Femur (tissue), 1 donor: ENCODE data around the gene IGSF9B.

ENCODE experiments used
- DNase-seq: peaks from one replicate; pipeline ENCODE4 v3.0.0-alpha.2; 2017

Gene IGSF9B

DNA sequence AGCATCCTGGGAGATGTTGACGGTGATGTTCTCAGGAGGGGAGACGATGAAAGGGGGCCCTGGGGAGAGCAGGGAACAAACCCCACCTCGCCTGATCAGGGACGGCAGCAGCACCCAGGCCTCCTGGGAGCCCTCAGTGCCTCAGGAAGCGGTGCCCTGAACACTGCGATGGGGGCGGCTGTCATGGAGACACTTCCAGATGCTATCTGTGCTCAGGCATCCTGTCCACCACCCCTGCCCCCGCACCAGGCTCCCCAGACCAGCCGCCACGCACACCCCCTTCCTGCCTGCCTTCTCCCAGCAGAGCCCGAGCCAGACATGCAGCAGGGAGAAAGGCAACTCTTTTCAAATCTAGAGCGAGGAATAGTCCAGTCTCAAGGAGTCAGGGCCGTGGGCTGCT, 20.6 kb downstream of the IGSF9B start:
- no peak for DNase-seq

DNA sequence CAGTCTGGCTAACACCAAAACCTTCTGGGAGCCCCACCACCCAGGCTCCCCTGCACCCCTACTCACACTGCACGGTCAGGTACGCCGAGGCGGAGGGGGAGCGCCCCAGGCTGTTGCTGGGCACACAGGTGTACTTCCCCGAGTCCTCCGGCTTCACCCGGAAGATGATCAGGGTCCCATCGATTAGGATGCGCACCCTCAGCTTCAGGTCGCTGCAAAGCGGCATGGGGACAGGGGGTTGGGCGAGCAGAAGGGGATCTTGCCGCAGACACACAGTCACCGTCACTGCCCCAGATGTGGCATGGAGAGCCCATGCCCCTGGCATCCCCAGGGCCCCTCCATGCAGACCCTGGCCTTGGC, 21.2 kb downstream of the IGSF9B start:
- DNase-seq: no peak

DNA sequence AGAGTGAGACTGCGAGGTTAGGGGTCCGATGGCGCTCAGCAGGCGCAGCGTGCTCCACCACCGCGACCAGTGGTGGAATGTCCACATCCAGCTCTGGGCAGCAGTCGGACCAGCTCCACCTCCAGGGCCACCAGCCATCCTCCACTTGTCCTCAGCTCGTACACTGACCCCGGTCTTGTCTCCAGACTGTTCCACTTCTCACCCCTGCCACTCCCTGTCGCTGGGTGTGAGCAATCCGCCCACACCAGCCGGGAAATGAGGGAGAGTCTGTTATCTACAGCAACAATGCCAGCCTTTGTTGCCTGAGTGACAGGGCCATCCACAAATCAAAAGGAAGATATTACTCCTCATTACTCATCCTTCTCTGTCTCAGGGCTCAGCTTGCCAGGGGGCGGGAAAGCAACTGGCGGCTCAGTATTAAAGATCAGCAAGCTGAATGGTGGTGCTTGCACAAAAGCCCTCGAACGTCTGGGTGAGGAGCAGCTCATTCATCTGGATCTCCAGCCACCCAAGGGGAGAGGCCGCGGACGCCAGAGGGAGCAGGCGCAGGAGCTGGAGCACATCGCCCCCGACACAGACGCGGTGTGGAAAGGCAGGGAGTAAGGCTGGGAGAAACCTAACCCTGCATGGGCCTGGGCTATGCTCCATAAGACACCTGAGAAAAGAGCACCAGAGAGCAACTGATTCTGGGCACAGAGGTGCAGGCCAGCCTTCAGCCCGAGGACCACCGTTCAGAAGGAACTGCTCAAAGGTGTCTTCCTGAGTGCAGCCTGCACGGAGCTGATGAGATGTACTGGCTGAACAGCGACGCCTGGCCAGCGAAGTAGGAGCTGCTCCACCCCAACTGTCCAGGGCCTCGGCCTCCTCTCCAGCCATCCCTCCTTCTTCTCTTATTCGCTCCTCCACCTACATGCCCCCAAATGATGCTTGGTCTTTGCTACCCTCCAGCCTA, 21.9 kb downstream of the IGSF9B start:
- no peak for DNase-seq

DNA sequence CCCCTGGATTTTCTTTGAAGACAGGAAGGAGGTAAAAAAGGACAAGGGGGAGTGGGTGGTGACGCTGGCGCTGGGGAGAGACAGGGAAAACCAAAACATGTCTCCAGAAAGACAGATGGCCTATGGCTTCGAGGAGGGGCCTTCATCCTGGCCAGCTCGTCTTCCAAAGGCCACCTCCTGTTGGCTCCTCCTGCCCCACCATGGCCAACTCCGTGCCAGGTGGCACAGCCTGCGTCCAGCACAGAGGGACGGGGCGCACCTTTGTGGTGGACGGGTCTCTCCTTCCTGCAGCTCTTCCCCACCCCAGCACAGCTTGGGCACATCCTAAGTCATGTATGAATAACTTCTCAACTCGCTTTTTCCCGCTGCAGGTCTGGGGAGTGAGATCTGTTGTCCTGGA, 22.7 kb downstream of the IGSF9B start:
- DNase-seq: no peak

DNA sequence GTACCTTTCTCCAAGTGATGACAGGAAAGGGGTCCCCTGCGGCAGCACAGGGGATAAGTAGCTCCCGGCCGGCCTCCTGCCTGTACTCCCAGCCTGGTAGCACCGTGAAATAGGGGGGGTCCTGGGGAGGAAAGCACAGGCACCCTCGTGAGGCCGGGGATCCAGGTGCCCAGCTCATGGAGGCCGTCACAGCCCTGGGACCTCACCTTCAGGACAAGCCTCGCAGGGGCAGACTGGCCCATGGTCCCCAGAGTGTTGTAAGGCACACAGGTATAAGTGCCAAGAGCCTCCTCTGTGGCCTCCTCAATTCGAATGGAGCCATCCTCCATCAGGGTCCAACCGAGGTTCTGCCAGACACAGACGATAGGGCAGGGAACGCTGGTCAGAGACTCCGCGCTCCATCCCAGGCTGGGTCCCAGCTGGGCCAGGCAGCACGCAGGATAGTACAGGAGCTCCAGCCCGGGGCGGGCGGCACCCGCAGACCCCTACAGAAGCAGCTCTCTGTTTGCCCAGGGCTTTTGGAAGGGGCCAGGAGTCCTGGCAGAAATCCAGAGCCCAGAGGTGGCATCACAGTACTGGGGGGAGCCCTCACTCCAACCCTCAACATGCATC, 25.2 kb downstream of the IGSF9B start:
- DNase-seq: no peak

DNA sequence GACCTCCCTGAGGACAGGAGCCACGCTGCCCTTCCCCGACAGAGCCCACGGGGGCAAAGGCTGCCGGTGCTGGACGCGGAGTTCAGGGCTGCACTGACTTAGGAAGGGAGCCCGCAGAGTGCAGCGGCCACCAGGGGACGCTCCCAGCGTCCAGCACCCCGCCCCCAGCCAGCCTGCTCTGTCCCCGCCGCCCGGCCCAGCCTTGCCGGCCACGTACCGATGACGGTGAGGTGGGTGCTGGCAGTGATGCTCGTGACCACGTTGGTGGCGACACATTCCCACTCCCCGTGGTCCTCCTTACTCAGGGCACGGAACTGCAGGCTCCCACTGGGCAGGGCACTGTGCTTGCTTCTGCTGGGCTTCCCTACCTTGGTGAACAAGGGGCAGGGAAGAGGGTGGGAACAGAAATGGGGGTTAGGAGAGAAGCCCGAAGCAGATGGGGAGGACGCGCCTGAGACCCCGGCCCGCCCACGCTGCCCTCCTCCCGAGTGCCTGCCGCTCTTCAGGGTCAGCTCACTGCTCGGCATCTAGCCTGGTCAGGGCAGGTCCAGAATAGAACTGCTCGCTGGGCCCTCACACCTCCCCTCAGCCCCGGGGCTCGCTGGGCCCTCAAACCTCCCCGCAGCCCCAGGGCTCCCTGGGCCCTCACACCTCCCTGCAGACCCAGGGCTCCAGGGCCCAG, 25.9 kb downstream of the IGSF9B start:
- no peak for DNase-seq

DNA sequence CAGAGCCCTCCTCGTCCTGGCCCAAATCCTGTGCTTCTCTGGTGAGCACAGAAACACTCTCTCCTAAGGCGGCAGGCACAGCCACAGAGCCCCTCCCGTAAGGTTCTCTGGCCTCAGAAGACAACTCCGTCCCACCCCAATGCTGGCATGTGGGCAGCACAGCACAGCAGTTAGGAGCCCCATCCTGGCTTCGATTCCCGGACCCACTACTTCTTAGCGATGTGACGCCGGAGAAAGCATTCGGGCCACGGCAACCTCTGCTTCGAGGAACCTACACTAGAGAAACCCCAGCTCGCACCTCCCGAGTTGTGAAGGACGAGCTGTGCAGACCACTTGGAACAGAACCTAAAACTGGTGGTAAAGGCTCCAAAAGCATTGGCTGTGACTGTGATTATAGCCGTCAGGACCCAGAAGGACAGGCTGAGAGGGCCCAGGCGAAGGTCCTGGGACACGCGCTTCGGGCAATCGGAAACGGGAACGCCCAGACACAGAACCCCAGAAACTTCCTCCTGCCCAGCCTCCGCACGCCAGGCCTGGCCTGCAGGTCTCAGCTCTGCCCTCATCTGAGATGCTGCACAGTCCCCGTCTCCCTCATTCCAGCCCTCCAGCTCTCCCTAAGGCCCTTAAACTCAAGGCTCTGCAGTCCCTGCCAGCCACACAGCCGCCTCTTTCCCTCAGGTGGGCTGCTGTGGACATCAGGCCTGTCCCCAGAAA, 26.6 kb downstream of the IGSF9B start:
- DNase-seq: no peak

DNA sequence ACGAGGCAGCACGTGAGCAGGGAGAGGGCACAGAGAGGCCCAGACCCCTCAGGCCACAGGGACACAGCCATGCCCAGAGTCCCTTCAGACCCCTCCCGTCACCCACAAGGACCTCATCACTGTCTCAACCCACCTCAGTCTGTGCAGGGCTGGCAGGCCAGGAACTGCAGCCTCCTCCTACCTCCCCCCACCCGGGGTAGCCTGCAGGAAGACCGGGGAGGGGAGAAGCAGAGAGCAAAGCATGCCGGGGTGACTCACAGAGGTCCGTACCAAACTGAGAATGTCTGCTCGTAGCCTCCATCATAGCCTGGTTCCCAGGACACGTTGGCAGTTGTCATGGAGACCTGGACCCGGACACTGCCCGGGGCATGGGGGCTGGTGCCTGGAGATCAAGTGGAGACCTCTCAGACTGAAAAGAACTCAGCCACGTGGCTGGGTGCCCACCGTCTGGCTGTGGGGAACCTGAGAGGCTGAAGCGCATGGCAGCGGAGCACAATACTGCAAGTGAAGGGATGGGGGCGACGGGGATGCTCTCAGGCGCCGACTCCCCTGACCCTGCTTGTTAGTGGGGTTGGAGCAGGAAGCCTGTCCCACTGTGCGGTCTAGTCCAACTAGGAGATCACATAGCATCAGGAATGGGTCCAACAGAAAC, 27.2 kb downstream of the IGSF9B start:
- DNase-seq: no peak

DNA sequence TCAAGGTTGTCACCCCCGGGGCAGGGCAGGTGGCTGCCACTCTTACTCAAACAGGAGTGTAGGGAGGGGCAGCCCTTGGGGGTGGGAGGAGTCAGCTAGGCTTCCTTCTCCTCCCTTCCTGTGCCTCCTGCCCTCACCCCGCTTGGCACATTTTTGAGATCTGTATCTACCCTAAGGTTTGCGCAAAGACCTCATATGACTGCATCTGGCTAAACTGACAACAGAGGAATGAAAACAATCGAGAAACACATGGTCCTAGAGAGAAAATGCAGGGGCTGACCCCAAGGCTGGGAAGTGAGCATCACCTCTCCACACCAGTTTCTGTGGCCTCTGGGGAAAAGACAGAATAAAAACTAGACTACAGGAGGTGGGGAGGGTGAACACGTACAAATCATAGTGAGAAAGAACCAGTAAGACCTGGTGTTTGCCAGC, 28.1 kb downstream of the IGSF9B start:
- no peak for DNase-seq

DNA sequence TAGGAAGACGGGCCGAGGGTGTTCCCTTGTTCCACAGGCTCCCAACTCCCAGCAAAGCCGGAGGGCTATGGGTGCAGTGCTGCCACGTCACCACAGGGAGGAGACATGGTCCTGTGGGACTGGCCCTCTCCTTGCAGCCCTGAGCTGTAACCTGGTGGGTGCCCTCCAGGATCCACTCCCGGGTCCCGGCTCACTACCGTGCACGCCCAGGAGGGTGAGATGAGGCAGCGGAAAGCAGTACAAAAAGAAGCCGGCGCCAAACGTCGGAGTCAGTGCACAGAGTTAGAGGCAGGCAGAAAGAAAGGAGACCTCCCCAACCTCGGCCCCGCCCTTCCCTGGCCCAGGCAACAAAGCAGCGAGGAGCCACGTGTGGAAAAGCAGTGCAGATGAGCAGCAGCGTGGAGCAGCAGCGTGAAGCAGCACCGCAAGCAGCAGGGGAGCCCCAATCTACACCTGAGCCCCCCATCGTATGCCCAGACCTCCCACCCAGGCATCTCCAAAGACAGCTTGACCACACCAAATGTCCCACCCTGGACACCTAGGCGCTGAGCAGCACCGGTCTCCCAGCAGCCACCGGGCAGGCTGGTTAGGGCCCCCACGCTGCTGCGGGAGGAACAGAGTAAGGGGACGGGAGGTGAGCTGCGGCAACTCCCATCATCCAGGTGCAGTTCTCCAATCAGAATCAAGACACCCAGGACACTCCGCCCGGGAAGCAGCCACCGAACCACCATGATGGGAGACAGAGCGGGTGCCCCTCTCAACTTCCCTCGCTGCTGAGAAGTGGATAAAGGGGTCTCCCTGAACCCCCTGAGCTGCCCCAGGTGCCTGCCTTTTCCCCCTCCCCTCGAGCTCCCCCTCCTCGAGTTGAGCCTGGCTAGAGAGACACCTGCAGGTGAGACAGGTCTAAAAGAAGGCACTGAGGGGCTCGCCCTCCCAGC, 28.8 kb downstream of the IGSF9B start:
- DNase-seq: peak; percentile 70

DNA sequence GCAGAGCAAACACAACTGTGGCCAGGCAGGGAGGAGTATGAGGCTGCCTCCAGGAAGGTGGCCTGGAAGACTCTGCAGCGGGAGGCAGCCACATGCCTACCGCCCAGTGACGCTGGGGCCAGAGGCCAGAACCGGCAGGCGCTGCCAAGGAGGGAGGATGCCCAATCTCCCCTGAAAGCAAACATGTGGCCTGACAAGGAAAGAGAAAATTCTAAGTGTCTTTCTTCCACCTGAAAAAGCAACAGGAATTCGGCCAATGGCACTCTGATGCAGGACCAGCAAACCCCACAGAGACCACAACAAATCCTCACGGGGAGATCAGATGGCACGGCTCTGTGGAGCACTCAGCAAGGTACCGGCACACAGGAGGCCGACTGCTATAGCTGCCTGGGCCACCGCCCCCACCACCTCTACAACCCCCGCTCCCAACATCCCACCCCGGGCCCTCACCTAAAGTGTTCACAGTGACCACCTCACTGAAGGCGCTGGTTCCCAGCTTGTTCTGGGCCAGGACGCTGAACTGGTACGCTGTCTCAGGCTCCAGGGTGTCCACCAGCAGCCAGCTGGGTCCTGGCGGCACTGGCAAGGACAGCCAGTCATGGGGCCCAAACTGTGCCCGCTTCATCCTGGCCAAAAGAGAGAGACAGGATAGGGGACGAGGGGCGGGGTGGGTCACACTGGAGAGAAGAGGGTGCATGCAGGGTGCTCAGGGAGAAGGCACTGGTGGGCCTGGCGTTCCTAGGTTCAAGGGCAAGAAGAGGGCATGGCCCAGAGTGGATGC, 30.1 kb downstream of the IGSF9B start:
- no peak for DNase-seq

DNA sequence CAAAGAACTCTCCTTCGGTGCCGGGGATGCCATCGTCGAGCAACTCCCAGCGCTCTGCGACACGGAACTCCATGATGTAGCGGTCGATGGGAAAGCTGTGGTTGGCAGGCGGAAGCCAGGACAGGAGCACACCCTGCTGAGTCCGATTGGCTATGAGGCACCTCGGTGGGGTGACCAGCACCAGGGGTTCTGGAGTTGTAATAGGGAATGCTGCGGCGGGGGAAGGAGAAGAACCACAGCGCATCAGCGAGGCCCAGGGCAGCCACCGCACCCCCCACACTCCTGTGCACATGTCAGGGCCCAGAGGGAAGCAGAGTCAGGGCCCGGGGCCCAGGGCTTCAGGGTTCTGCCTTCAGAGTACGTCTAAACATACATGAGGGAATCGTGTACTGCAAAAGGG, 31.0 kb downstream of the IGSF9B start:
- no peak for DNase-seq

DNA sequence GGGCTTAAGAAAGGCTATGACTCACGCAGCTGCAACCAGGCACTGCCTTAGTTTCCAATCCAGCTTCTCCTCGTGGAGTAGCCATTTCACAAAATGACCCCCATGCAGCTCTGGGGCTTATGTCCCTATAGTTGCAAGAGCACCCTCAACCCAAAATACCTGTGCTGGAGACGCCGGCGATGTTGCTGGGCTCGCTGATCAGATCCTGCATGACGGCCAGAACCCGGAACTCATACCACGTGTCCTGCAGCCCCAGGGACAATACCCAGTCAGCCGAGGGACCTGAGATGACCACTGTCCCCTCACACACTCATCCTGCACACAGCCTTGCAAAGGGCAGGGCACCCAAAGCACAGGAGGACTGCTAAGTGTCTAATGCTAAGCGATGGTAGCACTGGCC, 32.1 kb downstream of the IGSF9B start:
- no peak for DNase-seq

DNA sequence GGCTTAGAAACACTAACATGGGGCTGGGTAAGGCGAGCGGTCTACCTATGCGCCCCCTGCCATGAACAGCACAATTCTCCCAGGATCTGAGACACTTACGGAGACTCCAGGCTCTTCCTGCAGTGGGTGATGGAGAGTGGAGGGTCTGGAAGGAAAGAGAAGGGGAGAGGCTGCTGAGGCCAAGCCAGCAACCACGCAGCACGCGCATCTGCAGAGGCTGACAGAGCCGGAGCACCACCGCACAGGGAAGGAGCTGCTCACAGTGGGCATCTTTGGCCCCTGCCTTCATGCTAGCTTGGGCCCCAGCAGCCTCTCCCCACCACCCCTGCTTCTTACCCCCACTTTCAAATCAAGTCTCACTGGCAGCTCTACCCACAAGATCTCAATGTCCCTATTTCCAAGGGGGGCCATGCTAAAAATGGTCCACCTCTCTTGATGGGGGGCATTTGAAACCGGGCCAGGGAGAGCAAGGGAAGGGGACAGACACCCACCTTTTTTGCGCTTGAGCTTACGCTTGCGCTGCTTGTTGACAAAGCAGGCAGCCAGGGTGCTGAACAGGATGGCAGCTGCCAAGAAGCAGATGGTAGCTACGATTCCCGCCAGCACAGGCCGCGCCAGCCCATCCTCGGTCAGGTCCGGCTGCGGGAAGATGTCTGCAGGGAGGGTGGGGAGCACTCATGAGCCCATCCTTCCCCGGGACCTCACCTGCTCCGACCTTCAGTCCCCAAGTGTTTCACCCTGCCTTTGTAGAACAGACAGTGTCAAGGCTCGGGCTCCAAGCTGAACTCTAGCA, 34.5 kb downstream of the IGSF9B start:
- no peak for DNase-seq

DNA sequence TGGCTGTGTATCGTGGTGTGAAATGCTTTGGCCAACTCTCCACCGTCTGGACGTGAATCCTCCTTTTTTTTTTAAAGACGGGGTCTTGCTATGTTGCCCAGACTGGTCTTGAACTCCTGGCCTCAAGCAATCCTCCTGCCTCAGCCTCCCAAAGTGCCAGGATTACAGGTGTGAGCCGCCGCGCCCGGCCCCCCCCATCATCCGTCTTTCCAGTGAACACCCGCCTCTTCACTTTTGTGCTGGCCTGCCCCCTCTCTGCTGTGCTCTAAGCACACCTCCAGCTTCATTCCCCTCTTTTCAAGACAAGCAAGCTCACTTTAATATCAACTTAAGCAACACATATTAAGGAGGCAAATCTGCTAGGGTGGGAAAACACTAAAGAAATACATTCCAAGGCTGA, 35.3 kb downstream of the IGSF9B start:
- DNase-seq: no peak

DNA sequence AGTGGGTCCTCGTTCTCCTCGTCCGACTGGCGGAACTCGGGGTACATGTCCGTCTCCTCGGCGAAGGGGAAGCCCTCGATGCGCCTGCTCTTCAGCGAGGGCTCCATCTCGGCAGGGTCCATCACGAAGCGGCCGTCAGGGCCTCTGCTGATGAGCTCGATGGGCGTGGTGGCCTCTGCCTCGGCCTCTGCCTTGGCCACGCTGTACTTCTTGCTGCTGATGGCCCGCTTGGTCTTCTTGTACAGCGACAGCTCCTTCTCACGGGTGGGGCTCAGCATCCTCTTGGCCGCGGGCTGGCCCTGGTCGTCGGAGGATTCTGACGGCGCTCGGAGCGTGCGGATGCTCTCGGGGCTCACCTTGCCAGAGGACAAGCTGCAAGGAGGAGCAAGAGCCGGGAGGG, 35.7 kb downstream of the IGSF9B start:
- DNase-seq: no peak

DNA sequence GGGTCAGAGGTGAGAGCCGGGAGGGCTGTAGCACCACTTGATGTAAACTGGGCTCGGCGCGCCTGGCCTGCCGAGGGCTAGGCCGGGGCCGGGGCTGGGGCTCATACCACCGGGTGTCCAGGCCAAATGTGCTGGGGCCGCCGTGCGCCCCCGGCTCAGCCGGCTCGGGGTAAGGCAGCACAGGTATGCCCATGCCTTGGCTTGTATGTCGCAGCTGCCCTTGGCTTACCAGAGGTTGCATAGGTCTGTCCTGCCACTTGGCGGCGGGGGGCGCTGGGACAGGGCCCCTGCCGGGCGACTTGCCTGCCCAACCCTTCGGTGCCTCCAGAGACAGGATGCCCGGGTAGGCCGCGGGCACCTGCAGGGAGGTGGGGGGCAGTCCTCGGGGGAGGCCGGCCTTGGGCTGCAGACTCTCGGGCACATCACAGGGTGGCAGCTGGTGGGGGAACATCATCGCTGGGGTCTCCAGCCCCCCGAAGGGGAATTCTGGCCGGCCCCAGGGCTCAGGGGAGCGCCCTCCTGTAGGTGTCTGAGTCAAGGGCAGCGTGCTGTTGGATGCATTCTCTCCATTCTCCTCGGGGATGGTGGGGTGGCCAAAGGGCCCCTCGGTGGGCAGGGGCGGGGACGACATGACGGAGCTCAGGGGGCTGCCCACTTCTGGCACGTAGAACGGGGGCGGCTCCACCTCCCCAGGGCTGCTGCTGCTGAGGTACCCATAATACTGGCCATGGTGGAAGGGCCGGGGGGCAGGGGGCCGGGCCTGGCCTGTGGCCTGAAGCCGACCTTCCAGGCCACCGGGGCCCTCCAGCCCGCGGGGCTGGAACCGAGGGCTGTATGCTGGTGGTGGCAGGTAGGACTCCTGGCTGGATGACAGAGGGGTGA, 36.4 kb downstream of the IGSF9B start:
- no peak for DNase-seq

DNA sequence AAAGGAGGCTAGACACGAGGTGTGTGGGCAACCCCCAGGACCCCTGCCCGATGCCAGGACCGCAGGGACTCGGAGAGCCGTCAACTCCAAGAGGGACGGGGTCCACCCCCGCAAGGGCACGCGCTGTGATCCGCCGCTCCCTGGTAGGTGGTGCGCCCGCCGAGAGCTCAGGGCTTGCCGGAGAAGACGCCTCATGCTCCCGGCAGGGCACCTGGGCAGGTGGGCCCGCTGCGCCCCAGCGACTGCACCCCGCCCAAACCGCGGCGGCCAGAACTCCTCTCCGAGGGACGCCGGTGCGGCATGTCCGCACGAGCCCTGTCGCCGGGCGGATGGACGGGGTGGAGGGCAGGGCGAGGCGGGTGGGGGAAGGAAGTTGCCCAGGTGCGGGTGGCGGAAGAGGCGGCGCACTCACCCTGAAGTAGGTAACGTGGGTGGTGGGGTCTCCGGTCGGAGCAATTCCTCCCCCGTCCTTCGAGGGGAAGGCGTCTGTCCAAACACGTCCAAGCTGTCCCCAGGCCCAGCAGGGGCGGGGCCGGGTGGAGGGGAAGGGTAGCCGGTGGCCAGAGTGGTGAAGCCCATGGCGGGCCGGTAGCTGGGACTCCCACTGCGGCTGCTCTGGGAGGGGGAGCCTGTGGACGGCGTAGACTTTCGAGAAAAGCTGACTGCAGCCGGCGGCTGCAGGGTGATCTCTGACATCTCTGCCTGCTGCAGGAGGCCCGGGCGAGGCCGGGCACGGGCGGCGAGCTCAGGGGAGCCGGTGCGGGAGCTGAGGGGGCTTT, 37.2 kb downstream of the IGSF9B start:
- no peak for DNase-seq
